ENCODE data around the gene KRTAP5-5.
"Not testable (repeated sequence)": the region's sequence is repeated elsewhere in the genome, so short reads cannot be mapped to it uniquely, and the experiment has no call there.

The KRTAP5-5 gene

GRCh38 chr11:1592628-1593027 lies 36.9 kb upstream of the KRTAP5-5 start:
- no peak overlapping the region for H3K4me3 ChIP-seq (ENCODE audit: low read depth, low read length)
- no peak for DNase-seq (ENCODE audit: low read depth)
- in situ Hi-C loops (cut with HindIII; ENCODE audit: low sequenced_read_pairs): no loop called here
- TF ChIP-seq CTCF (IDR thresholded peaks at IDR 0.05; ENCODE audit: low read depth, low read length, missing control alignments): no peak

GRCh38 chr11:1595994-1596575 lies 33.5 kb upstream of the KRTAP5-5 start:
- H3K4me3 ChIP-seq (ENCODE audit: low read depth, low read length); in situ Hi-C loops (cut with HindIII; ENCODE audit: low sequenced_read_pairs); DNase-seq (ENCODE audit: low read depth): not testable (repeated sequence)

- H3K4me3 ChIP-seq (ENCODE audit: low read depth, low read length); in situ Hi-C loops (cut with HindIII; ENCODE audit: low sequenced_read_pairs); DNase-seq (ENCODE audit: low read depth): not testable (repeated sequence)
These were observed 32.9 kb upstream of the KRTAP5-5 start for GRCh38 chr11:1596576-1597121.

GRCh38 chr11:1597331-1597993 lies 32.1 kb upstream of the KRTAP5-5 start:
- no peak overlapping the region for H3K4me3 ChIP-seq (ENCODE audit: low read depth, low read length)
- TF ChIP-seq CTCF (IDR thresholded peaks at IDR 0.05; ENCODE audit: low read depth, low read length, missing control alignments): no peak
- DNase-seq (ENCODE audit: low read depth): no peak
- in situ Hi-C loops (cut with HindIII; ENCODE audit: low sequenced_read_pairs): no loop called here

- in situ Hi-C loops (cut with HindIII; ENCODE audit: low sequenced_read_pairs): no loop called here
- no peak for TF ChIP-seq CTCF (IDR thresholded peaks at IDR 0.05; ENCODE audit: low read depth, low read length, missing control alignments)
- DNase-seq (ENCODE audit: low read depth): no peak
- no peak within 1 kb of the TSS for H3K4me3 ChIP-seq (ENCODE audit: low read depth, low read length)
These were observed 31.6 kb upstream of the KRTAP5-5 start, which contains the start of gene KRTAP5-2 for GRCh38 chr11:1597994-1598380. KRTAP5-2 (minus strand) TSS chr11:1598294; CDS start chr11:1598250, 44 bp downstream.

GRCh38 chr11:1598406-1598805 lies 31.2 kb upstream of the KRTAP5-5 start:
- DNase-seq (ENCODE audit: low read depth); in situ Hi-C loops (cut with HindIII; ENCODE audit: low sequenced_read_pairs); H3K4me3 ChIP-seq (ENCODE audit: low read depth, low read length): not testable (repeated sequence)

GRCh38 chr11:1598816-1599215 lies 30.8 kb upstream of the KRTAP5-5 start:
- no peak for TF ChIP-seq CTCF (IDR thresholded peaks at IDR 0.05; ENCODE audit: low read depth, low read length, missing control alignments)
- DNase-seq (ENCODE audit: low read depth): no peak
- in situ Hi-C loops (cut with HindIII; ENCODE audit: low sequenced_read_pairs): no loop called here
- H3K4me3 ChIP-seq (ENCODE audit: low read depth, low read length): no peak overlapping the region

- in situ Hi-C loops (cut with HindIII; ENCODE audit: low sequenced_read_pairs): no loop called here
- no peak for TF ChIP-seq CTCF (IDR thresholded peaks at IDR 0.05; ENCODE audit: low read depth, low read length, missing control alignments)
These were observed 28.9 kb upstream of the KRTAP5-5 start for GRCh38 chr11:1600626-1601025.

GRCh38 chr11:1601663-1602062 lies 27.9 kb upstream of the KRTAP5-5 start:
- in situ Hi-C loops (cut with HindIII; ENCODE audit: low sequenced_read_pairs); H3K4me3 ChIP-seq (ENCODE audit: low read depth, low read length); DNase-seq (ENCODE audit: low read depth): not testable (repeated sequence)

More at GRCh38 chr11:1600626-1601025, 28.9 kb upstream of the KRTAP5-5 start:
- no peak for DNase-seq (ENCODE audit: low read depth)
- H3K4me3 ChIP-seq (ENCODE audit: low read depth, low read length): no peak overlapping the region
